Smooth muscle cell (in vitro differentiated cells): ENCODE data around the gene OFD1. TPM values are rescaled to one million over a fixed set of nuclear protein-coding genes. Genes with fewer than 3 reads are reported as not detected.

Experiments
- DNase-seq: peaks from one replicate; lab custom pipeline; 2025; ENCODE audit not compliant: unreplicated experiment; lab: John Stamatoyannopoulos, UW
- H2AFZ ChIP-seq: fragments of 200-600 bp; sonication (generic); 2 replicates; pipeline ENCODE4 v1.6.0; 2016; ENCODE audit warnings: antibody characterized with exemption, low read depth, mild to moderate bottlenecking
- H3F3A ChIP-seq: fragments of 200-600 bp; sonication (generic); 2 replicates; pipeline ENCODE4 v1.6.0; 2017; ENCODE audit warnings: antibody characterized with exemption, low read depth
- H3K27ac ChIP-seq: fragments of 200-600 bp; sonication (generic); 2 replicates; pipeline ENCODE4 v1.5.1; 2016; ENCODE audit warnings: low read depth, mild to moderate bottlenecking
- H3K27me3 ChIP-seq: fragments of 200-600 bp; sonication (generic); 2 replicates; pipeline ENCODE4 v1.6.1; 2016; ENCODE audit warnings: low read depth, mild to moderate bottlenecking
- H3K36me3 ChIP-seq: fragments of 200-600 bp; sonication (generic); 2 replicates; pipeline ENCODE4 v1.5.1; 2016; ENCODE audit warnings: low read depth
- H3K4me1 ChIP-seq: fragments of 200-600 bp; sonication (generic); 2 replicates; pipeline ENCODE4 v1.5.1; 2016; ENCODE audit warnings: low read depth
- H3K4me2 ChIP-seq: fragments of 200-600 bp; sonication (generic); 2 replicates; pipeline ENCODE4 v1.6.0; 2016; ENCODE audit warnings: mild to moderate bottlenecking
- H3K4me3 ChIP-seq: fragments of 200-600 bp; sonication (generic); 2 replicates; pipeline ENCODE4 v1.5.1; 2016; ENCODE audit warnings: mild to moderate bottlenecking
- H3K79me2 ChIP-seq: fragments of 200-600 bp; sonication (generic); 2 replicates; pipeline ENCODE4 v1.6.0; 2016; ENCODE audit warnings: low read depth, mild to moderate bottlenecking
- H3K9ac ChIP-seq: fragments of 200-600 bp; sonication (generic); 2 replicates; pipeline ENCODE4 v1.6.0; 2016; ENCODE audit warnings: low read depth
- H3K9me3 ChIP-seq: fragments of 200-600 bp; sonication (generic); replicated peaks from 2 replicates; pipeline ENCODE4 v1.5.1; 2016; ENCODE audit warnings: low read depth
- H4K20me1 ChIP-seq: fragments of 200-600 bp; sonication (generic); 2 replicates; pipeline ENCODE4 v1.6.0; 2016; ENCODE audit warnings: low read depth
- WGBS: methylation state at CpG from one replicate; pipeline ENCODE4 v1.1.7; 2016; ENCODE audit warnings: low lambda C conversion rate; 5-methylcytosine and 5-hydroxymethylcytosine counted together
- polyA plus RNA-seq: library from polyadenylated mRNA; unstranded; fragments of >200 nt; fragmentation: Nextera tagmentation; extraction: Ambion mirVana; gene quantifications from 2 replicates; pipeline ENCODE4 v1.2.1, GENCODE V29; 2016
- total RNA-seq: library from RNA; depleted of rRNA; stranded (reverse); fragments of >200 nt; gene quantifications from 2 replicates; pipeline ENCODE4 v1.2.3, GENCODE V29; 2014
- TF ChIP-seq, protein P1 (sequence below): fragments of 200-600 bp; sonication (generic); IDR thresholded peaks from 2 replicates; pipeline ENCODE4 v1.5.1; 2017; ENCODE audit warnings: borderline replicate concordance, mild to moderate bottlenecking, antibody characterized with exemption; ENCODE audit not compliant: insufficient read depth, poor library complexity, severe bottlenecking

OFD1 gene
- total and polyA plus RNA-seq, 2 experiments from 2014 or later: 12.5 to 14.4 TPM

DNA sequence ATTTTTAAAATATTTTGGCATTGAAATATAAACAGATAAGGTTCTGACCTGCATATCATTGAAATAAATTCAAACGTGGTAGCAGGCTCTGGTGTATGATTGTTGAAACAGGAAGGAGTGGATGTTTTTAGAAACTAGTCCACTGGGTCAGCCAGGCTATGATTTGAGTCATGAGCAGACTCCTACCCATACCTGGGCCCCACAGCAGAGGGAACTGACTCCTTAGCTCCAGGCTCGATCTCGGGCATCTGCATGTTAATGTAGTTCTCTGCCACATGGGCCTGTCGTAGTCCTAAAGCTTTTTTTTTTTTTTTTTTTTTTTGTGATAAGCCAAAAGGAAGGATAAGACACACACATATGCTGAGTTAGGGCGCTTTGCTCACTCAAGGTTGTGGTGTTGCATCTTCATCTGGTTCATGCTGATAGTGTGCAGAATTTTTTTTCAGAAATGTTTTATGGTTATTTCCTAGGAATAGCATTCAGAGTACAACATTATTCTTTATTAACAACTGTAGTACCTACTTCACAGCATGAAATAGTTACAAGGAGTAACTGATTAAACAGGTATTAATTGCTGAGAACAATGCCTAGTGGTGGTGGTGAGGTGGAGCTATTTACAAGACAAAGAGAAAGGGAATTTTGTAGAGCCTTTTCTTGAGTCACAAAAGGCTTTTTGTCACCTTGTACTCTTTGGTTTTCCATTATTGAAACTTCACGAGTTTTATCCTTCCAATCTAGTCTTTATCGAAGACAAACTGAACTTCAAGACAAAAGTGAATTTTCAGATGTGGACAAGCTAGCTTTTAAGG is 27.3 kb downstream of the OFD1 start:
- no peak for DNase-seq
- TF ChIP-seq, protein P1, sequence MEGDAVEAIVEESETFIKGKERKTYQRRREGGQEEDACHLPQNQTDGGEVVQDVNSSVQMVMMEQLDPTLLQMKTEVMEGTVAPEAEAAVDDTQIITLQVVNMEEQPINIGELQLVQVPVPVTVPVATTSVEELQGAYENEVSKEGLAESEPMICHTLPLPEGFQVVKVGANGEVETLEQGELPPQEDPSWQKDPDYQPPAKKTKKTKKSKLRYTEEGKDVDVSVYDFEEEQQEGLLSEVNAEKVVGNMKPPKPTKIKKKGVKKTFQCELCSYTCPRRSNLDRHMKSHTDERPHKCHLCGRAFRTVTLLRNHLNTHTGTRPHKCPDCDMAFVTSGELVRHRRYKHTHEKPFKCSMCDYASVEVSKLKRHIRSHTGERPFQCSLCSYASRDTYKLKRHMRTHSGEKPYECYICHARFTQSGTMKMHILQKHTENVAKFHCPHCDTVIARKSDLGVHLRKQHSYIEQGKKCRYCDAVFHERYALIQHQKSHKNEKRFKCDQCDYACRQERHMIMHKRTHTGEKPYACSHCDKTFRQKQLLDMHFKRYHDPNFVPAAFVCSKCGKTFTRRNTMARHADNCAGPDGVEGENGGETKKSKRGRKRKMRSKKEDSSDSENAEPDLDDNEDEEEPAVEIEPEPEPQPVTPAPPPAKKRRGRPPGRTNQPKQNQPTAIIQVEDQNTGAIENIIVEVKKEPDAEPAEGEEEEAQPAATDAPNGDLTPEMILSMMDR: no peak
- Histone ChIP-seq H3K4me1 (peaks cover 4% of the 10 kb centered on the region), H3K79me2 (no peaks in the 10 kb centered on the region), H3K4me2 (no peak overlapping the region), H3K36me3 (no peaks in the 10 kb centered on the region), H2AFZ (no peak overlapping the region), H3K9ac (no peak overlapping the region), H3K9me3 (no peaks in the 10 kb centered on the region), H3F3A (peaks cover 4% of the 10 kb centered on the region), H4K20me1 (no peaks in the 10 kb centered on the region), H3K27ac (no peak overlapping the region), H3K4me3 (no peak overlapping the region), H3K27me3 (no peaks in the 10 kb centered on the region)
- WGBS: 59% methylated on average over 7 of the region's 7 CpGs

DNA sequence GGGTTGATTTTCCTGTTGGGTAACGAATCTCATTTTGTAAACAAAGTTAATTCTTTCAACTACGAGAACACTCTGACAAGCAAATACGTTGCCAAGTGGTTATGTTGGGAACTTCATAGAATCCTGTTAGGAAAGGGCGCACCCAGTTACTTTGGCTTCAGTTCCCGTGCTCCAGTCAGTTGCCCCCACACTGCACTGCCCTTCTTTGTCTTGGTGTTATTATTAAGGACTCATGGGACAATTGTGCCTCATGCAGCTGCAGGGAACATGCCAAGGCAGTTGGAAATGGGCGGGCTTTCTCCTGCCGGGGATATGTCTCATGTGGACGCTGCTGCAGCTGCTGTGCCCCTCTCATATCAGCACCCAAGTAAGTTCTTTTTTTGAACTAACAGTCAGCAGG is 28.9 kb downstream of the OFD1 start:
- TF ChIP-seq, protein P1: no peak
- Histone ChIP-seq H4K20me1 (no peaks in the 10 kb centered on the region), H2AFZ (no peak overlapping the region), H3F3A (peaks cover 4% of the 10 kb centered on the region), H3K36me3 (no peaks in the 10 kb centered on the region), H3K9ac (no peak overlapping the region), H3K79me2 (no peaks in the 10 kb centered on the region), H3K27me3 (no peaks in the 10 kb centered on the region), H3K4me2 (no peak overlapping the region), H3K4me1 (peaks cover 4% of the 10 kb centered on the region), H3K4me3 (no peak overlapping the region), H3K9me3 (no peaks in the 10 kb centered on the region), H3K27ac (no peak overlapping the region)
- WGBS: 66% methylated on average over 8 of the region's 8 CpGs
- no peak for DNase-seq

DNA sequence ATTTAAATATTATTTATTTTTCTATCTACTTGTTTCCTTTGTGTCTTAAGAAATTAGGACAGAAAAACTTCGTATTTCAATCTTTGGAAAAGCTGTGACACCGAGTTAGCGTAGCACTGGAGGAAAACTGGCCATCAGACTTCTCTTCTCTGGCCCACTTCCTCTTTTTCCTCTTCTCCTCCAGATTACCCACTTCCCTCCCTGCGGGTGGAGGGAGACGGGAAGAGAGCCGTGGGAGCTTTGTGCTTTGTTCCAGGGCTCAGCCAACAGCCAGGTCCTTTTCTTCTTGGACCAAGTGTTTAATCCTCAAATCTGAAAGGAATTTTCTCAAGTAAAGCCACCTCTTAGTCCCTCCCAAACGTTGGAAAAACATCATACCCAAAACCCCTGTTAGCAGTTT is 29.7 kb downstream of the OFD1 start:
- no peaks in the 10 kb centered on the region for H4K20me1 ChIP-seq
- peak overlapping the region; percentile 44 for H3K27ac ChIP-seq
- H3F3A ChIP-seq: peaks cover 4% of the 10 kb centered on the region
- H2AFZ ChIP-seq: no peak overlapping the region
- DNase-seq: no peak
- no peaks in the 10 kb centered on the region for H3K79me2 ChIP-seq
- H3K4me2 ChIP-seq: no peak overlapping the region
- H3K36me3 ChIP-seq: peaks cover 8% of the 10 kb centered on the region
- no peak overlapping the region for H3K9ac ChIP-seq
- H3K9me3 ChIP-seq: no peaks in the 10 kb centered on the region
- TF ChIP-seq, protein P1: no peak
- H3K4me3 ChIP-seq: no peak overlapping the region
- no peaks in the 10 kb centered on the region for H3K27me3 ChIP-seq
- 65% methylated on average over 7 of the region's 7 CpGs for WGBS
- H3K4me1 ChIP-seq: peaks cover 4% of the 10 kb centered on the region

DNA sequence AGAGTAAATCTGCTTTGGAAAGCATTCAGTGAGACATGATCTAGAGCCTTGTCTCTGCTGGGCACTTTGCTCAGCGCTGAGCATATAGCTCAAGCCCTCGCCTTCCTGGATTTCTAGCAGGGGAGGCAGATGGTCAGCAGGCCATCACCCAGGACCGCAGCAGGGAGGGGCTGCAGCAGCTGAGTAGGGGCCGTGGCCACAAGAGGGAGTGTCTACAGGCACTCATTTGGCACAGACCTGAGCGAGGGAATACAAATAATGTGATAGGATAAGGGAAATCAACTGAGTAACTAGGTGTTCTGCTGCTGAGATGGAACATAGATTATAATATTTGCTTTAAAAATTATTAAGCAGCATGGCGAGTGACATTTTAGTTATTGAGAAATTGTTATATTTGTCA is 30.2 kb downstream of the OFD1 start:
- 46% methylated on average over 6 of the region's 6 CpGs for WGBS
- H3K9me3 ChIP-seq: no peaks in the 10 kb centered on the region
- H3F3A ChIP-seq: peaks cover 4% of the 10 kb centered on the region
- TF ChIP-seq, protein P1: peak; percentile 34
- H3K36me3 ChIP-seq: peaks cover 10% of the 10 kb centered on the region
- H3K79me2 ChIP-seq: no peaks in the 10 kb centered on the region
- no peaks in the 10 kb centered on the region for H3K27me3 ChIP-seq
- no peak overlapping the region for H2AFZ ChIP-seq
- H3K4me1 ChIP-seq: peaks cover 4% of the 10 kb centered on the region
- no peak for DNase-seq
- H3K27ac ChIP-seq: no peak overlapping the region
- no peak overlapping the region for H3K9ac ChIP-seq
- no peaks in the 10 kb centered on the region for H4K20me1 ChIP-seq
- no peak overlapping the region for H3K4me3 ChIP-seq
- no peak overlapping the region for H3K4me2 ChIP-seq
